Neural cell (in vitro differentiated cells): ENCODE data around the gene LRMDA.

Source experiments
- CTCF ChIP-seq: fragments of 450-650 bp; IDR thresholded peaks from 2 replicates; pipeline ENCODE4 v1.5.1; 2014; ENCODE audit warnings: antibody characterized with exemption, mild to moderate bottlenecking, moderate library complexity; ENCODE audit not compliant: poor library complexity, severe bottlenecking
- EP300 ChIP-seq: fragments of 450-650 bp; conservative IDR thresholded peaks from 2 replicates; pipeline ENCODE4 v1.6.1; 2014; ENCODE audit warnings: antibody characterized with exemption, mild to moderate bottlenecking, moderate library complexity; ENCODE audit not compliant: poor library complexity, severe bottlenecking
- EZH2 ChIP-seq: fragments of 200-600, 300-800 bp; shearing (Covaris generic), sonication (generic); IDR thresholded peaks from 2 replicates; pipeline ENCODE4 v1.6.1; 2014; ENCODE audit warnings: antibody characterized with exemption, low read length, borderline replicate concordance, mild to moderate bottlenecking; ENCODE audit not compliant: insufficient read depth, poor library complexity, severe bottlenecking
- POLR2AphosphoS5 ChIP-seq: IDR thresholded peaks from 2 replicates; pipeline ENCODE4 v1.6.1; 2012
- RAD21 ChIP-seq: fragments of 450-650 bp; conservative IDR thresholded peaks from 2 replicates; pipeline ENCODE4 v1.6.1; 2014; ENCODE audit warnings: antibody characterized with exemption, mild to moderate bottlenecking, moderate library complexity
- TAF1 ChIP-seq: IDR thresholded peaks from 2 replicates; pipeline ENCODE4 v1.6.1; 2012; ENCODE audit warnings: low read depth
- TF ChIP-seq, protein P1 (sequence below): IDR thresholded peaks from 2 replicates; pipeline ENCODE4 v1.6.1; 2012; ENCODE audit warnings: borderline replicate concordance

DNA sequence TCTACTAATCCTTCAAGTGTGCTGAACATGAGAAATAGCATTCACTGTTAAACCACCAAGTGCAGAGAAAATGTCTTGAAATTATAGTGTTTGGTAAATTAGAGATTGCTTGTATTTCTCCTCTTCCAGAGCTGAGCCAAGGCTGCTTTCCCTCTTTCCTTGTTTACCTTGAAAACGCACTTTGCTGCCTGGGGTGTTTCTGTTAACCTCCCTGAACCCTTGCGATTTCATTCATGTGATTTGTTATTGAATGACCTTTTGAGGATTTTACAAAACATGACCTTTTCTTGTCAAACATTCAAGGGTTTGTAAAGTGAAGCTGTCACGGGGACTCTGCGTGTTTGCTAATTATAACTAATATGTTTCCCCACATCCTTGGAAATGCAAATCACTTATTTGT is 169.4 kb downstream of the LRMDA start:
- TF ChIP-seq TAF1 (no peak), CTCF (no peak), EZH2 (no peak), POLR2AphosphoS5 (peak; percentile 75), EP300 (no peak), RAD21 (no peak)
- TF ChIP-seq, protein P1, sequence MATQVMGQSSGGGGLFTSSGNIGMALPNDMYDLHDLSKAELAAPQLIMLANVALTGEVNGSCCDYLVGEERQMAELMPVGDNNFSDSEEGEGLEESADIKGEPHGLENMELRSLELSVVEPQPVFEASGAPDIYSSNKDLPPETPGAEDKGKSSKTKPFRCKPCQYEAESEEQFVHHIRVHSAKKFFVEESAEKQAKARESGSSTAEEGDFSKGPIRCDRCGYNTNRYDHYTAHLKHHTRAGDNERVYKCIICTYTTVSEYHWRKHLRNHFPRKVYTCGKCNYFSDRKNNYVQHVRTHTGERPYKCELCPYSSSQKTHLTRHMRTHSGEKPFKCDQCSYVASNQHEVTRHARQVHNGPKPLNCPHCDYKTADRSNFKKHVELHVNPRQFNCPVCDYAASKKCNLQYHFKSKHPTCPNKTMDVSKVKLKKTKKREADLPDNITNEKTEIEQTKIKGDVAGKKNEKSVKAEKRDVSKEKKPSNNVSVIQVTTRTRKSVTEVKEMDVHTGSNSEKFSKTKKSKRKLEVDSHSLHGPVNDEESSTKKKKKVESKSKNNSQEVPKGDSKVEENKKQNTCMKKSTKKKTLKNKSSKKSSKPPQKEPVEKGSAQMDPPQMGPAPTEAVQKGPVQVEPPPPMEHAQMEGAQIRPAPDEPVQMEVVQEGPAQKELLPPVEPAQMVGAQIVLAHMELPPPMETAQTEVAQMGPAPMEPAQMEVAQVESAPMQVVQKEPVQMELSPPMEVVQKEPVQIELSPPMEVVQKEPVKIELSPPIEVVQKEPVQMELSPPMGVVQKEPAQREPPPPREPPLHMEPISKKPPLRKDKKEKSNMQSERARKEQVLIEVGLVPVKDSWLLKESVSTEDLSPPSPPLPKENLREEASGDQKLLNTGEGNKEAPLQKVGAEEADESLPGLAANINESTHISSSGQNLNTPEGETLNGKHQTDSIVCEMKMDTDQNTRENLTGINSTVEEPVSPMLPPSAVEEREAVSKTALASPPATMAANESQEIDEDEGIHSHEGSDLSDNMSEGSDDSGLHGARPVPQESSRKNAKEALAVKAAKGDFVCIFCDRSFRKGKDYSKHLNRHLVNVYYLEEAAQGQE: no peak
